Measurements from ENCODE around the gene ESPN.

- TF ChIP-seq EP300 (IDR thresholded peaks at IDR 0.05) (no peak), POLR2A (IDR thresholded peaks at IDR 0.05) (no peak), CTCF (IDR thresholded peaks at IDR 0.05) (no peak)
Observed at GRCh38 chr1:6485168-6486101, 60.9 kb downstream of the ESPN start.

All from gastroesophageal sphincter (tissue), 3 donors.